GM12892 (cell line): Measurements from ENCODE around the gene C12orf75.

ENCODE experiments used
- POLR2AphosphoS5 ChIP-seq: IDR thresholded peaks from 2 replicates; pipeline ENCODE4 v1.6.1; 2011; ENCODE audit warnings: low read depth, low read length, control low read depth
- TAF1 ChIP-seq: IDR thresholded peaks from 2 replicates; pipeline ENCODE4 v1.6.1; 2011; ENCODE audit warnings: low read depth, mild to moderate bottlenecking, control low read depth, low read length, borderline replicate concordance

DNA sequence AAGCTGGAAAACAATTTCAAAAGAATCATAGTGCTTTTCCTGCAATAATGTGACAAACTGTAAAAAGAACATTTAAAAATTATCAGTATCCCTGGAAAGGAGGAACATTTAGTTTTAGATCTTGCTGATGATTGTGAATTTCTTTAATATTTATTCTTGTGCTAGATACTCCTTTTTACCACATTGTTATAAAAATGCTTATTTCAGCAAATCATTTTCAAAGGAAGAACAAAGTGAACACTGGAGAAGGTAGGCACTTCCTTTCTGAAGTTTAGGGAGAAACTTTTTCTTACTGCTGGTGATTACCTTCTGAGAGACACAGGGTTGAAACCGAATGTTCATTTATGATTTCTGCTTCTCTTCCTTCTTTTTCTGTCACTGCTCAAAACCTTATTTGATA, 45.1 kb upstream of the C12orf75 start:
- TF ChIP-seq TAF1: no peak
- TF ChIP-seq POLR2AphosphoS5: no peak
